Osteoblast (primary cell): ENCODE results near the gene XYLT1. TPM values are rescaled to one million over a fixed set of nuclear protein-coding genes. Genes with fewer than 3 reads are reported as not detected.

Experiments used
- DNase-seq: peaks from one replicate; pipeline ENCODE4 v3.0.0; 2011; ENCODE audit warnings: low spot score, mixed read lengths; ENCODE audit not compliant: insufficient read length; ENCODE audit errors: missing footprints
- H2AFZ ChIP-seq: 2 replicates; pipeline ENCODE4 v1.6.0; 2011; ENCODE audit warnings: mild to moderate bottlenecking, low read length
- H3K27ac ChIP-seq: 2 replicates; pipeline ENCODE4 v1.5.1; 2011; ENCODE audit warnings: mild to moderate bottlenecking, low read depth, low read length, moderate library complexity
- H3K27me3 ChIP-seq: 2 replicates; pipeline ENCODE4 v1.6.0; 2012; ENCODE audit warnings: mild to moderate bottlenecking, control low read depth, inconsistent platforms, low read length, moderate library complexity; ENCODE audit not compliant: insufficient read depth
- H3K36me3 ChIP-seq: 2 replicates; pipeline ENCODE4 v1.5.1; 2011; ENCODE audit warnings: mild to moderate bottlenecking, low read length, control low read depth, moderate library complexity; ENCODE audit not compliant: insufficient read depth
- H3K4me1 ChIP-seq: 2 replicates; pipeline ENCODE4 v1.5.1; 2011; ENCODE audit warnings: mild to moderate bottlenecking, low read length, control low read depth, moderate library complexity; ENCODE audit not compliant: insufficient read depth
- H3K4me2 ChIP-seq: 2 replicates; pipeline ENCODE4 v1.6.0; 2011; ENCODE audit warnings: mild to moderate bottlenecking, low read length; ENCODE audit not compliant: insufficient read depth
- H3K4me3 ChIP-seq: fragments of 200-600 bp; sonication (generic); 3 replicates; pipeline ENCODE4 v1.5.1; 2012; ENCODE audit warnings: mild to moderate bottlenecking, low read length, inconsistent platforms; ENCODE audit not compliant: insufficient read depth
- H3K79me2 ChIP-seq: 2 replicates; pipeline ENCODE4 v1.6.0; 2012; ENCODE audit warnings: mild to moderate bottlenecking, low read length, control low read depth, inconsistent platforms; ENCODE audit not compliant: insufficient read depth
- H3K9me3 ChIP-seq: 2 replicates; pipeline ENCODE4 v1.5.1; 2011; ENCODE audit warnings: low read depth, low read length, control low read depth
- H4K20me1 ChIP-seq: 2 replicates; pipeline ENCODE4 v1.6.0; 2012; ENCODE audit warnings: mild to moderate bottlenecking, low read length, control low read depth; ENCODE audit not compliant: insufficient read depth
- CTCF ChIP-seq: IDR thresholded peaks from 2 replicates; pipeline ENCODE4 v1.5.1; 2011; ENCODE audit warnings: mild to moderate bottlenecking, low read depth, low read length, moderate library complexity; ENCODE audit errors: extremely low read depth
- total RNA-seq: library from RNA; depleted of rRNA; stranded (reverse); fragments of >200 nt; gene quantifications from 2 replicates; pipeline ENCODE4 v1.2.3, GENCODE V29; 2012

XYLT1 gene
- total RNA-seq, 1 donor = 43.4 TPM

GRCh38 chr16:17117906-17118577 is 352.7 kb downstream of the XYLT1 start:
- Histone ChIP-seq H3K79me2 (no peaks in the 10 kb centered on the region), H3K27ac (no peak overlapping the region), H4K20me1 (no peaks in the 10 kb centered on the region), H3K36me3 (no peaks in the 10 kb centered on the region), H3K4me3 (no peak overlapping the region), H3K9me3 (no peaks in the 10 kb centered on the region), H3K27me3 (no peaks in the 10 kb centered on the region), H2AFZ (no peak overlapping the region), H3K4me2 (no peak overlapping the region), H3K4me1 (no peaks in the 10 kb centered on the region)
- no peak for DNase-seq
- no peak for TF ChIP-seq CTCF

GRCh38 chr16:17116595-17117322 is 354.0 kb downstream of the XYLT1 start:
- Histone ChIP-seq H3K79me2 (no peaks in the 10 kb centered on the region), H3K27me3 (no peaks in the 10 kb centered on the region), H3K36me3 (no peaks in the 10 kb centered on the region), H3K4me2 (no peak overlapping the region), H3K4me1 (no peaks in the 10 kb centered on the region), H2AFZ (no peak overlapping the region), H3K27ac (no peak overlapping the region), H4K20me1 (no peaks in the 10 kb centered on the region), H3K4me3 (no peak overlapping the region), H3K9me3 (no peaks in the 10 kb centered on the region)
- no peak for DNase-seq
- TF ChIP-seq CTCF = no peak

GRCh38 chr16:17109413-17109812 is 361.3 kb downstream of the XYLT1 start:
- DNase-seq = no peak

More at GRCh38 chr16:17109413-17109812, 361.3 kb downstream of the XYLT1 start:
- no peaks in the 10 kb centered on the region for H3K27me3 ChIP-seq
- no peaks in the 10 kb centered on the region for H3K9me3 ChIP-seq
- H3K79me2 ChIP-seq = no peaks in the 10 kb centered on the region
- no peak overlapping the region for H2AFZ ChIP-seq
- H3K4me1 ChIP-seq = peaks cover 9% of the 10 kb centered on the region
- H3K27ac ChIP-seq = no peak overlapping the region
- H4K20me1 ChIP-seq = no peaks in the 10 kb centered on the region
- H3K36me3 ChIP-seq = no peaks in the 10 kb centered on the region
- no peak overlapping the region for H3K4me3 ChIP-seq
- TF ChIP-seq CTCF = no peak
- no peak overlapping the region for H3K4me2 ChIP-seq
